NCI-H345 treated with DMSO at 0.1 percent for 48 hours (cell line): ENCODE results near the gene FBN3.

Source experiments
- DNase-seq: peaks from one replicate; lab custom pipeline; 2025; ENCODE audit not compliant: unreplicated experiment; lab: John Stamatoyannopoulos, UW

The FBN3 gene

GRCh38 chr19:8094336-8094735, 55.1 kb downstream of the FBN3 start:
- DNase-seq = no peak

- DNase-seq = no peak
Observed at GRCh38 chr19:8093740-8094139, 55.7 kb downstream of the FBN3 start.

GRCh38 chr19:8090950-8091349, 58.4 kb downstream of the FBN3 start:
- no peak for DNase-seq

- DNase-seq = no peak
Observed at GRCh38 chr19:8089664-8090601, 59.5 kb downstream of the FBN3 start.

GRCh38 chr19:8088752-8089663, 60.4 kb downstream of the FBN3 start:
- no peak for DNase-seq

GRCh38 chr19:8087876-8088275, 61.5 kb downstream of the FBN3 start:
- DNase-seq = no peak

GRCh38 chr19:8086849-8087248, 62.5 kb downstream of the FBN3 start:
- DNase-seq = no peak

GRCh38 chr19:8085598-8086408, 63.6 kb downstream of the FBN3 start:
- no peak for DNase-seq

- no peak for DNase-seq
Observed at GRCh38 chr19:8084152-8084551, 65.2 kb downstream of the FBN3 start.

- DNase-seq = no peak
Observed at GRCh38 chr19:8083141-8083540, 66.3 kb downstream of the FBN3 start.

- DNase-seq = no peak
Observed at GRCh38 chr19:8081569-8082550, 67.5 kb downstream of the FBN3 start.

- DNase-seq = no peak
Observed at GRCh38 chr19:8080832-8081231, 68.6 kb downstream of the FBN3 start.

- no peak for DNase-seq
Observed at GRCh38 chr19:8079988-8080387, 69.4 kb downstream of the FBN3 start.

GRCh38 chr19:8075158-8076074, 74.0 kb downstream of the FBN3 start:
- DNase-seq = no peak

- no peak for DNase-seq
Observed at GRCh38 chr19:8074501-8074900, 74.9 kb downstream of the FBN3 start.

- no peak for DNase-seq
Observed at GRCh38 chr19:8071912-8072311, 77.5 kb downstream of the FBN3 start.

- no peak for DNase-seq
Observed at GRCh38 chr19:8069096-8069973, 80.1 kb downstream of the FBN3 start.

GRCh38 chr19:8065875-8066261, 83.5 kb downstream of the FBN3 start:
- DNase-seq = no peak
